Kidney (tissue), 14 donors: ENCODE results near the gene MAML3. TPM values are rescaled to one million over a fixed set of nuclear protein-coding genes. Genes with fewer than 3 reads are reported as not detected.

Experiments used
- DNase-seq, 5 donors: peaks; one replicate each; pipeline ENCODE4 v3.0.0-alpha.2; 2013 to 2020
- FAIRE-seq: peaks from 2 replicates; lab custom pipeline; 2012; peaks lifted over from hg19 to GRCh38; lab: Jason Lieb, UNC
- H3K27ac ChIP-seq, 2 donors: one replicate each; pipeline ENCODE4 v1.7.0; 2013; ENCODE audit warnings: low read depth in 2 of 2, low read length in 2 of 2, inconsistent platforms in 1 of 2
- H3K27me3 ChIP-seq: one replicate; pipeline ENCODE4 v1.7.1; 2013; ENCODE audit warnings: low read length, inconsistent platforms; ENCODE audit not compliant: control insufficient read depth, insufficient read depth
- H3K36me3 ChIP-seq, 3 donors: one replicate each; pipeline versions ENCODE4 v1.7.0 to v1.7.1; 2013; ENCODE audit warnings: low read length in 3 of 3, control low read depth in 1 of 3, inconsistent platforms in 1 of 3; ENCODE audit not compliant: insufficient read depth in 3 of 3, control insufficient read depth in 2 of 3
- H3K4me1 ChIP-seq, 3 donors: one replicate each; pipeline versions ENCODE4 v1.7.0 to v1.7.1; 2013; ENCODE audit warnings: low read length in 3 of 3, inconsistent platforms in 1 of 3, low read depth in 1 of 3; ENCODE audit not compliant: control insufficient read depth in 2 of 3, insufficient read depth in 2 of 3
- H3K4me3 ChIP-seq, 3 donors: one replicate each; pipeline versions ENCODE4 v1.7.0 to v1.8.1; 2013; ENCODE audit warnings: low read length in 3 of 3, control low read depth in 1 of 3, inconsistent platforms in 1 of 3
- H3K9ac ChIP-seq, 3 donors: one replicate each; pipeline versions ENCODE4 v1.7.0 to v1.7.1; 2013; ENCODE audit warnings: low read length in 3 of 3, control low read depth in 1 of 3, inconsistent platforms in 1 of 3
- H3K9me3 ChIP-seq, 3 donors: one replicate each; pipeline versions ENCODE4 v1.7.0 to v1.7.1; 2013; ENCODE audit warnings: low read length in 3 of 3, control low read depth in 1 of 3, inconsistent platforms in 1 of 3; ENCODE audit not compliant: control insufficient read depth in 2 of 3, insufficient read depth in 1 of 3
- CTCF ChIP-seq: IDR thresholded peaks from 3 replicates; pipeline ENCODE4 v1.5.1; 2012; ENCODE audit warnings: mild to moderate bottlenecking, moderate library complexity, borderline replicate concordance; ENCODE audit not compliant: insufficient read depth; ENCODE audit errors: extremely low read depth
- intact Hi-C: fragments of 100-400 bp; cut with DNase I; formaldehyde crosslinking; loops from one replicate; pipeline ENCODE4 v1.11.1; 2022
- polyA plus RNA-seq: library from polyadenylated mRNA; stranded (reverse); fragments of 350-450 nt; fragmentation: Illumina TruSeq; extraction: RNeasy Lipid Tissue Mini Kit (QIAGEN cat#74804); gene quantifications from one replicate; pipeline ENCODE4 v1.2.3, GENCODE V29; 2014; ENCODE audit warnings: low read depth, low replicate concordance; ENCODE audit not compliant: insufficient read depth
- total RNA-seq: library from RNA; stranded (reverse); fragmentation: NEBNext Ultra II Directional; extraction: Animal tissue kit (Norgen Biotek cat#: 25700); gene quantifications from one replicate; pipeline ENCODE4 v1.2.1, GENCODE V29; 2021
- donor health status: control.
- donor health status: control.
- donor health status: control.
- donor health status: control.
- donor health status: control.
- donor health status: DM: yes; HTN: yes; CAD: no.
- donor health status: Normal renal cell carcinoma (clear cell type).

Gene MAML3
- total and polyA plus RNA-seq, 2 donors from 2014 or later, result 1.4 to 10.4 TPM

DNA sequence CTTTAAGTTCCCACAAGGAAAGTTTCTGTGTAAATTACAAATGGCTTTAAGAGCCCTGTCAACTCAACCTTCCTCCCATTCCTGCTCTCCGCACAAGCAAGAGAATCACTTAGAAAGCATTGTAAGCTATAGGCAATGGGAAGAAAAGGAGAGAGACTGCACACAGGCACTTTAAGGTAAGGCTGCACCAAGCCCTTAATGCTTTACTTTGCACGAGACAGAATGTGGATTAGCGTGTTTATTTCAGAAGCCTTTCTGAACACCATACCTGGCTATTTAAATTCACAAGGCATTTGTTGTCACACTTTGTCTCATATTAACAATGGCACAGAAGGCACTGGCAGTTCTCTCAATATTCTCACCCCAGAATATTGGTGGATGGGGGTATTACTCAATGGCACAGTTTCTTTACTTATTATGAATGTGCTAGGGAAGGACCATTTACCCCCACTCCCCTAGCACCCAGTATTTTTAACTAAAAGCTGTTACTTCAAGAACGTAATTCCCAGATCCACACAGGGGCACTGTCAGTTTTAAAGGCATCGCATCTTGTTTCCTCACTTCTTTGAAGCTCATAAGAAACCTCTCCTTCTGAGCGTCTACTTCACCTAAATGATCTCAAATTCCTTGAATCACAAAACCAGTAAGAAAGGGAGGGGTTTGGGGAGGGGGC, 150.0 kb downstream of the MAML3 start:
- Histone ChIP-seq H3K4me1 (peaks cover 0 to 6% (median 0%) of the 10 kb centered on the region in 3 donors), H3K27ac (no peak overlapping the region), H3K9me3 (no peaks in the 10 kb centered on the region), H3K9ac (peak overlapping the region in 1 of 3 donors; percentile 15), H3K4me3 (peak overlapping the region; percentile 8 to 54 (median 40)), H3K36me3 (no peaks in the 10 kb centered on the region), H3K27me3 (no peaks in the 10 kb centered on the region)
- DNase-seq (peak in 2 of 5 donors; percentile 23 to 52), FAIRE-seq (no peak)
- intact Hi-C loops, result no loop called here
- no peak for TF ChIP-seq CTCF

GRCh38 chr4:140000232-140000631, 153.8 kb downstream of the MAML3 start:
- intact Hi-C loops, result no loop called here
- Histone ChIP-seq H3K9ac (no peak overlapping the region), H3K36me3 (no peaks in the 10 kb centered on the region), H3K9me3 (no peaks in the 10 kb centered on the region), H3K27ac (no peak overlapping the region), H3K27me3 (no peaks in the 10 kb centered on the region), H3K4me1 (peaks cover 0 to 4% (median 0%) of the 10 kb centered on the region in 3 donors), H3K4me3 (no peak overlapping the region)
- no peak for DNase-seq
- TF ChIP-seq CTCF, result no peak
- FAIRE-seq, result no peak

DNA sequence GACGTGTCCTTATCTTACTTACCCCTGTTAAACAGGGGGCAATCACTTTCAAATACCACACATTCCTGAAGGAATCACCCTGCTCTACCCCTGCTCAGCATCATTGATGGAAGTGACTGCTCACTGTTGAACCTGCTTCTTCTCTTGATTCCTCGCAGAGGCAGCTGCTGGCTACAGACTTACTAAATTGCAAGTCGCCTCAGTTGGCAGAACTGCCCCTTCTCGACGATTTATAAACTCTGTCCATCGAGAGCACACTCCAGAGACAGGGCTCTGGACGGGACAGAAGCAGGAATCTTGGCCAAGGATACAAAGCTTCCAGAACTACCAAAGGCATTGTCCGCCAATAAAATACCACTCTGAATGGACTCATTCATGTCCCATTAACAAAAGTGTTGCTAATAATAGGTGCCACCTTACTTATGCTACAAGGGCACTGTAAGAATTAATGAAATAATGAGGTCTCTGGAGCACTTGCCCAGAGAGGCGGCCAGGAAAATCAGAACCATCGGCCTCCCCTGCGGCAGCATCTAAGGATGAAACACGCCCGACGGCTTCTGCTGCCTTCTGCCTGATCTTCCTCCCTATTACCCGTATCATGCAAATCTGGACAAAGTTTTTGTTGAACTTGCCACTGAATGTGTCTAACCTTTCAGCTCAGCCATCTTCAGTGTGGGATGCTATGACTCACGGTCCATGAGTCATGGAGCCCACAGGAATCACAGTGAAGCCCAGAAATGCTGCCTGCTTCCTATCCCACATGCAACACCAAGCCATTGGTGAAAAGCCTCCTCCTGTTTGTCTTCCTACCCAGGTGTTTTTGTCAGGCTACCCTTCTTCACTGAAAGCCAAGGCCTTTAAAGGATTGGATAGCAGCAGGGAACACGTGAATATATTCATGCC, 164.9 kb downstream of the MAML3 start:
- DNase-seq (no peak), FAIRE-seq (no peak)
- H3K4me3 ChIP-seq, result no peak overlapping the region
- TF ChIP-seq CTCF, result no peak
- intact Hi-C loops, result no loop called here
- H3K27me3 ChIP-seq, result no peaks in the 10 kb centered on the region
- H3K4me1 ChIP-seq, result no peaks in the 10 kb centered on the region
- no peak overlapping the region for H3K27ac ChIP-seq
- no peaks in the 10 kb centered on the region for H3K9me3 ChIP-seq
- no peaks in the 10 kb centered on the region for H3K36me3 ChIP-seq
- H3K9ac ChIP-seq, result no peak overlapping the region
